Measurements from ENCODE around the gene GSTM4. TPM values are rescaled to one million over a fixed set of nuclear protein-coding genes. Genes with fewer than 3 reads are reported as not detected.

Gene GSTM4
- total RNA-seq, 1 donor from 2014 or later = 7.8 TPM

DNA sequence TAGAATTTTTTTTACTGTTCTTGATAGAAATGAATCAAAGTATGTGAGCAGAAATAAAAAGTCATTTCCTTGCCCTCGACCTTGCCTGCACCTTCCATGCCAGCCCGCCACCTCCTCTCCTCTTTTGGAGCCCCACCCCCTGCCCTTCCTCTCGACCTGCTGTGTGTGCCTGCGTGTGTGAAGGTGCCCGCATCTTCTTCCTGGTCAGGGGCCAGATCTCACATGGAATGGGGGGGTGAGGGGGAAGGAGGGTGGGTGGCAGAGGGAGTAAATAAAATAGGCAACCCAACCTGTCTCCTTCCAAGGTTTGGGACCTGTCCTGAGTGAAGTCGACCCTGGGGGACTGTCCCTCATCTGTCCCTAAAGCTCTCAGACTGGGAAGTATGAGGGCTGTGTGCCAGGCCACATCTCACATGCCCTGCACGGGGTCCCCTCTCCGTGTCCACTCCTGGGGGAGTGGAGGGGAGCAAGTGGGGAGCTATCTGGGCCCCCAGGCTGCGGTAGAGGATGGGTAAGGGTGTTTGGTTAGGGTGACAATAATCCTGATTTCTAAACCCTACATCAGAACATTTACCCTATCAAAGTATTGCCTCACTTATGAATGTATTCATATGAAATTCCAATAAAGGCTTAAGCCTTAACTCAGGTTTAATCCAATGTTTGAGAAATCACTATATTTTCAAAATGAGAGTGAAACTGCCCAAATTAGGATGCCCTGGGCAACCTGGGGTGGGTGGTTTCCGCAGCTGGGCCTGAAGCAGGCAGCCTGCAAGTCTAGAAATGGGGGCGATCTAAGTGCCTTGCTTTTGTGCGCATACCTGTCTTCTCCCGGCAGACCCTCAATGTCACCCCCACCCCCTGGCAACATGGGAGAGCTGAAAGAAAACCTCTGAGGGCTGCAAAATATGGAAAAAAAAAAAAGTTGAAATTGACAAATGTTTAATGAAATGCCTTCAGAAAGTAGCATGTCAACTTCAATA is 20.8 kb upstream of the GSTM4 start:
- Mint-ChIP-seq H3K36me3 (ENCODE audit: low read depth, unreplicated experiment) (peaks cover 4% of the 10 kb centered on the region), H3K27ac (ENCODE audit: unreplicated experiment) (peak overlapping the region; percentile 3), H3K27me3 (ENCODE audit: unreplicated experiment) (peaks cover 3% of the 10 kb centered on the region), H3K4me1 (ENCODE audit: unreplicated experiment) (no peaks in the 10 kb centered on the region), H3K9me3 (ENCODE audit: unreplicated experiment) (no peaks in the 10 kb centered on the region), H3K4me3 (ENCODE audit: unreplicated experiment) (no peak overlapping the region)
- no peak for DNase-seq (ENCODE audit: low spot score)
- TF ChIP-seq, protein P1, sequence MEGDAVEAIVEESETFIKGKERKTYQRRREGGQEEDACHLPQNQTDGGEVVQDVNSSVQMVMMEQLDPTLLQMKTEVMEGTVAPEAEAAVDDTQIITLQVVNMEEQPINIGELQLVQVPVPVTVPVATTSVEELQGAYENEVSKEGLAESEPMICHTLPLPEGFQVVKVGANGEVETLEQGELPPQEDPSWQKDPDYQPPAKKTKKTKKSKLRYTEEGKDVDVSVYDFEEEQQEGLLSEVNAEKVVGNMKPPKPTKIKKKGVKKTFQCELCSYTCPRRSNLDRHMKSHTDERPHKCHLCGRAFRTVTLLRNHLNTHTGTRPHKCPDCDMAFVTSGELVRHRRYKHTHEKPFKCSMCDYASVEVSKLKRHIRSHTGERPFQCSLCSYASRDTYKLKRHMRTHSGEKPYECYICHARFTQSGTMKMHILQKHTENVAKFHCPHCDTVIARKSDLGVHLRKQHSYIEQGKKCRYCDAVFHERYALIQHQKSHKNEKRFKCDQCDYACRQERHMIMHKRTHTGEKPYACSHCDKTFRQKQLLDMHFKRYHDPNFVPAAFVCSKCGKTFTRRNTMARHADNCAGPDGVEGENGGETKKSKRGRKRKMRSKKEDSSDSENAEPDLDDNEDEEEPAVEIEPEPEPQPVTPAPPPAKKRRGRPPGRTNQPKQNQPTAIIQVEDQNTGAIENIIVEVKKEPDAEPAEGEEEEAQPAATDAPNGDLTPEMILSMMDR (IDR thresholded peaks at IDR 0.05; ENCODE audit: unreplicated experiment) = no peak

- Mint-ChIP-seq H3K27me3 (ENCODE audit: unreplicated experiment) (peaks cover 2% of the 10 kb centered on the region), H3K27ac (ENCODE audit: unreplicated experiment) (no peak overlapping the region), H3K36me3 (ENCODE audit: low read depth, unreplicated experiment) (peaks cover 4% of the 10 kb centered on the region), H3K9me3 (ENCODE audit: unreplicated experiment) (no peaks in the 10 kb centered on the region), H3K4me1 (ENCODE audit: unreplicated experiment) (no peaks in the 10 kb centered on the region), H3K4me3 (ENCODE audit: unreplicated experiment) (no peak overlapping the region)
- DNase-seq (ENCODE audit: low spot score) = no peak
- TF ChIP-seq, protein P1 (IDR thresholded peaks at IDR 0.05; ENCODE audit: unreplicated experiment) = no peak
Observed at GRCh38 chr1:109635862-109636200, 20.1 kb upstream of the GSTM4 start.

- Mint-ChIP-seq H3K27me3 (ENCODE audit: unreplicated experiment) (peaks cover 2% of the 10 kb centered on the region), H3K36me3 (ENCODE audit: low read depth, unreplicated experiment) (peaks cover 4% of the 10 kb centered on the region), H3K9me3 (ENCODE audit: unreplicated experiment) (no peaks in the 10 kb centered on the region), H3K4me3 (ENCODE audit: unreplicated experiment) (no peak overlapping the region), H3K4me1 (ENCODE audit: unreplicated experiment) (no peaks in the 10 kb centered on the region), H3K27ac (ENCODE audit: unreplicated experiment) (no peak overlapping the region)
- DNase-seq (ENCODE audit: low spot score) = no peak
- TF ChIP-seq, protein P1 (IDR thresholded peaks at IDR 0.05; ENCODE audit: unreplicated experiment) = no peak
Observed at GRCh38 chr1:109636201-109636952, 19.5 kb upstream of the GSTM4 start.

DNA sequence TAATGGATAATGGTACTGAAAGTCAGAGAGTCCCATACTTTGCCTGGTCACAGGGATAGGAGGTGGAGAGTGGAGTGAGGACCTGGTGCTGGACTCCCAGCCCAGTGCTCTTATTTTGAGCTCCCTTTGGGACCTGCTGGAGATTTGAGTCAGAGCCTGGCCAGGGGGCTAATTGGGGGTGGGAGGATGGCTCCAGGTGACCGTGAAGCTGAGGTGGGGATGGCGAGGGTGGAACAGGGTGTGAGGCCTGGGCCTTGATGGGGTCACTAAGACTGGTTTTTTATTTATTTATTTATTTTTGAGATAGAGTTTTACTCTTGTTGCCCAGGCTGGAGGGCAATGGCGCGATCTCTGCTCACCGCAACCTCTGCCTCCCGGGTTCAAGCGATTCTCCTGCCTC is 18.5 kb upstream of the GSTM4 start:
- H3K36me3 Mint-ChIP-seq (ENCODE audit: low read depth, unreplicated experiment) = no peaks in the 10 kb centered on the region
- H3K27ac Mint-ChIP-seq (ENCODE audit: unreplicated experiment) = no peak overlapping the region
- no peak for DNase-seq (ENCODE audit: low spot score)
- H3K27me3 Mint-ChIP-seq (ENCODE audit: unreplicated experiment) = peaks cover 5% of the 10 kb centered on the region
- TF ChIP-seq, protein P1 (IDR thresholded peaks at IDR 0.05; ENCODE audit: unreplicated experiment) = no peak
- no peaks in the 10 kb centered on the region for H3K4me1 Mint-ChIP-seq (ENCODE audit: unreplicated experiment)
- no peaks in the 10 kb centered on the region for H3K9me3 Mint-ChIP-seq (ENCODE audit: unreplicated experiment)
- H3K4me3 Mint-ChIP-seq (ENCODE audit: unreplicated experiment) = no peak overlapping the region

All from endothelial cell (in vitro differentiated cells).